Activated CD4-positive, alpha-beta T cell treated with anti-CD3 and anti-CD28 coated beads, Interleukin-10, Interleukin-2, amounts not matched to agents 100 ng/mL and 50 ng/mL, durations not matched to agents 16 hours and 8 hours (primary cell): ENCODE measurements around the gene KRT35.
A peak's percentile ranks its signal among the peaks of the same experiment; 100 is the strongest.

Source experiments
- DNase-seq: peaks from one replicate; pipeline ENCODE4 v3.0.0-alpha.2; 2020

The KRT35 gene

DNA sequence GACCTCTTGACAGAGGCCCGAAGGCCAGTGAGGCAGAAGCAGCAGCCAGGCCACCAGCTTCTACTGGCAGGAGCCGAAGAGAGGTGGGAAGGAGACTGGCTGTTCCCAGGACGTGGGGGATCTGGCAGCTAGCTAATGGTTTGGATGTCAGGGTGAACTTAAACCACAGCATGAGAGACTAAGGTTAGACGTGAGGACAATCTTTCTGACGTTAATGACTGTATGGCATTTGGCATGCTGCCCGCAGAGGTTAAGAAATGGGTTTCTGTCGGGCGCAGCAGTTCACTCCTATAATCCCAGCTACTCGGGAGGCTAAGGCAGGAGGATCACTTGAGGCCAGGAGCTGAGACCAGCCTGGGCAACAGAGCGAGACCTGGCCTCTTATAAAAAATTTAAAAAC, 30.8 kb upstream of the KRT35 start:
- DNase-seq, result no peak

- no peak for DNase-seq
Measured at GRCh38 chr17:41511116-41511515, 30.2 kb upstream of the KRT35 start.

- no peak for DNase-seq
Measured at GRCh38 chr17:41510251-41511065, 29.5 kb upstream of the KRT35 start.

DNA sequence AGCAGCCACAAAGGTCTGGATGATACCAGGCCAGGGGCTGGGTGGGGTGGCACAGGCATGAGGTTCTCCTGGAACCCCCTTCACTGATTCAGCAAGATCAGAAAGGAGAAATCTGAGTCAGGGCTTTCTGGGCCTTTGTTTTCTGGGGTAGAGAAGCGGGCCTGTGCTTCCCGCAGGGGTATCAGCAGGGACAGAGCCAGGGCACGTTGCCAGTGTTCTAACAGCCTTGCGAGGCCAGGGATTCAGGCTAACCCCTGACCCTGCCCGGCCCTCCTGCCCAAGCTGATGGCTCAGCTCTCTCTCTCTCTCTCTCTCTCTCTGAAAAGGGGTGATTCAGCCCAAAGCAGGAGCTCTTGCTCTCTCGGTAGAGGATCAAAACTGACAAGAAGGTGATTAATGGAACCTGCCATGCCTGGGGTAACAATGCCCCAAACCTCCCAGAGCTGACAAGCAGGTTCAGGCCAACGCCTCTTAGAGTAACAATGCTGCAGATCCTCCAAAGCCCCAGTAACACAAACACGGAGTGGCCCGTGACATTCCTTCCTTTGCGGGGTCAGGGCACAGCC, 26.4 kb upstream of the KRT35 start:
- DNase-seq, result no peak

DNA sequence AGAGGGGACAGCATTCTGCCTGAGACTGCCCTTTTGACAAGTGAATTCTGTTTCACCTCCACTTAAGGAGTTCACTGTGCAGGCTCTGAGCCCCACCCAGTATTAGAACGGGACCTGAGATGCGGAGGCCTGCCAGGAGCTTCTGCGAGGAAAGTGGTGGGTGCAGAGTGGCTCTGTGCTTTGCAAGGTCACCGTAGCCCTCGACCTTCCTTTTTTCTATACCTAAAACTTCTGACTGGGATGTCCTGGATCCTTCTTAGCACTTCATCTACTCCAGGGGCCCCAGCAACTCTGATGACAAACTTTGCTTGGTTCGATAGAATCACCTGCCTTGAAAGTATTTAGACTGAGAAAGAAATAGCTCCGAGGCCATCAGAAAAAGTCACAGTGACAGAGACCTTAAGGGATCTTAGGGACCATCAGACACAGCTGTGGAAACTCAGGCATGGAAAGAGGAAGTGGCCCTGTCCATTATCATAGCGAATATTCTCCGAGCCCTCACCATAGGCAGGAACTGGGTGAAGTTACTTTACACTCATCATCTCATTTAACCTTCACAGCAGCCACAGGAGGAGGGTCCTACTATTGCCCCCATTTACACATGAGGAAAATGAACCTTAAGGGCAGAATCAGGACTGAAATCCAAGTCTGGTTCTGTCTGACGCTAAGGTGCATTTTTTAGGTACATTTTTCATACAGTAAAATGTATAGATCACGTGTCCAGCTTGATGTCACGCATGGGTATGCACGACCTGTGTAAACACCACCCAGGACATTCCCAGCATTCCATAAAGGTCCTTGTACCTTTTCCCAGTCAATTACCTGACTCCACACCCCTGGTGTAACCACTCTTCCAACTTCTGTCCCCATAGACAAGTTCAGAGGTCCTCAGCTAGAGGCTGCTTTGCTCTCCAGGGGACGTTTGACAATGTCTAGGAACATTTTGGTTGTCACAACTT, 25.1 kb upstream of the KRT35 start:
- no peak for DNase-seq

DNA sequence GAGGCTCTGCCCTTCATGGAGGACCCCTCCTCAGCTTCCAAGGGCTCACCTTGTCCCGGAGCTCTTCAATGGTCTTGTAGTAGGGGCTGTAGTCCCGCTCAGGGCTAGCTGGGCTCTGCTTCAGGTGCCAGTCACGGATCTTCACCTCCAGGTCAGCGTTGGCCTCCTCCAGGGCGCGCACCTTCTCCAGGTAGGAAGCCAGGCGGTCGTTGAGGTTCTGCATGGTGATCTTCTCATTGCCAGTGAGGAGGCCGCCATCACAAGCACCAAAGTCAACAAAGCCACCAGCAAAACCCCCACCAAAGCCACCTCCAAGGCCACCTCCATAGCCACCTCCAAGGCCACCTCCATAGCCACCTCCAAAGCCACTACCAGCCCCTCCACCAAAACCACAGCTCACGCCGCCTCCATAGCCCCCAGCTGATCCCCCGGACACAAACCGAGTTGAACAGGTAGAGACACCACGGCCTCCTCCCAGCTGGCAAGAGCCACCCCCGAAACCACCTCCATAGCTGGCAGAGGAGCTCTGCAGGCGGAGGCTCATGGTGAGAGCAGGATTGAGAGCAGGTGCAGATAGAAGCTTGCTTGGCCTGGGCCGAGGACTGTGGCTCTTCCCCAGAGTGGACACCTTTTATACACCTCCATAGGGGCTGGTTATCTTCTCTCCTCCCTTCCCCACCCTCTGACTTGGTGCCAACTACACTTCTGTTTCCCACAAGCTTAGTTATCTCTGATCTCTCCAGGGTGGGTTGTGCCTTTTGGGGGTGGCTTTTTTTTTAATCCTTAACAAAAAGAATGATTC, 24.3 kb upstream of the KRT35 start, which contains the start of gene KRT13:
TSS of gene KRT13 (minus strand) at position 606 of the 802 bp plus-strand sequence. CDS start at position 544, 62 bp downstream.
- no peak for DNase-seq

GRCh38 chr17:41504246-41504977, 23.5 kb upstream of the KRT35 start:
- no peak for DNase-seq

- DNase-seq, result no peak
Measured at GRCh38 chr17:41503202-41503601, 22.3 kb upstream of the KRT35 start.

DNA sequence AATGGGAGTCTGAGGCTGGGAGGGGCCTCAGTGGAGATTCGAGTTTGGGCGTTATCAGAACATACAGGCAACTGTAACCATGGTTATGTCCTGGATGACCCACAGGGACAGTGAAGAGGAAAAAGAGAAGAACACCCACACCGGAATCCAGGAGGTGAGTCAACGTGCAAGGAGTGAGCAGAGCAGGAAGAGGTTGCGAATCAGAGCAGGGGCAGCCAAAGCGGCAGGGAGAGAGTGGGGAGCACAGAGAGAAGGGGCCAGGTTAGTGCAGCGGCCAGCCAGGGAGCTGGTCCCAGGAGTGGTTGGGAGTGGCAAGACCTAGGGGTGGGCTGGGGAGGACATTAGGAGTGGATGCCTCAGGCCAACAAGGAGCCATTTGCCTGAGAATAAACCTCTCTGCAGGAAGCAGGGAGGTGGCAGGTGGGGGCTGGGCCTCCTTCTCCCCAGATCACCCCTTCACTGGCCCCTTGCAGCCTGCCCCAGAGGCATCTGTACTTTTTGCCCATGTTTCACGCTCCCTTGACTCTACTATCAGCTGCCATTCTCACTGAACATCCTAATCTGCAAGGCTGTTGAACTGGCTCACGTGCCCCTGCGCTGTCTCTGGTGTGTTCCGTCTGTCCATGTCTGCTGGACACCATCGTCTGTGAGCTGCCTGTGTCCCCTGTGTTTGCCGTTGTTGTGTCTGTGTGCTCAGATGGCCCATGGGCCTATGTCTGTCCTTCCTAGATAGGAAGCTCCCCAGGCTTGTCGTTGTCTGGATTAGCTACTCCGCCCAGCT, 19.4 kb upstream of the KRT35 start:
- peak; percentile 5 for DNase-seq

- no peak for DNase-seq
Measured at GRCh38 chr17:41499714-41500113, 18.8 kb upstream of the KRT35 start.

DNA sequence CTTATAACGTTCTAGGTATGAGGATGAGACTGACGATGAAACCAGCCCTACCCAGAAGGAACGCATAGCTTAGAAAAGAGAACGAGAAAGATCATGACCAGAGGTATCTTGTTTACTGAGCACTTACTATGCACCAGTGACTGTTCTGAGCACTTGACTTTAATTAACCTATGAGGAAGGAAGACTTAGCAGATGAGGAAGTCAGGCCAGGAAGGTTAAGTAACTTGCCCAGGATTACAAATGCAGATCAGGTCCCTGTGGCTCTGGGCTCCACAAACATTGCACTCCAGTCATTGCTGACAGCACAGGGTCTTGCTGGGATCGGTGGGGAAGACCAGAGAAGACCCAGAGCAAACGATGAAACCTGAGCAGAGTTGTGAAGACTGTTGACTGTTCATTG, 17.3 kb upstream of the KRT35 start:
- no peak for DNase-seq

DNA sequence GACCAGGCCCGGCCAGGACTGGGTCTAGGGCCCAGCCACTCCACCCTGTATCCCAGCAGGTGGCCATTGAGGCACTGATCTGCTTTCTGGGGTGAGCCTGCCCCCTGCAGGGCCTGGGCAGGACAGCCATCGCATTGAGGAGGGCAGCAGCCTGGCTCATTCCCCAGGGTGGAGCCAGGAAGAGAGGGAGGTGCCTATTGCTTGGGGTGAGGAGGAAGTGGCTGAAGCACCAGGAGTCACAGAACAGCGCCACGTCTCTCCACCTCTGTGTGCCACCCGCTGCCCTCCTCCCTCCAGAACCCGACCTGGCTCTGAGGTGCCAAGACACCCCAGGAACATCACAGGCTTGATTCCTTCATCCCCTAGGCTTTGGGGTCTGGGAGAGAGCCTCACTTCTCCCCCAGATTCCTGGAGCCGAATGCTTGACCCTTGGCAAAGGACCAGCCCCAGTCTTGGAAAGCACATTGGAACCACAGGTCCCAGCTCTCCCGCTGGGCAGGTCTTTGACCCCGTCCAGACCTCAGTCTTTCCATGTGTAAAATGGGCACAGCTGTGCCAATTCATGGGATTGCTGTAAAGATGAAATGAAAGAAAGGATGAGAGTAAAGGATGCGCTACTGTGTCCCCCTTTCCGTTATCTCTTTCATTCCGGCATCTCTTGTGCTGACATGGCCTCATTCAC, 16.0 kb upstream of the KRT35 start:
- peak; percentile 86 for DNase-seq

- no peak for DNase-seq
Measured at GRCh38 chr17:41494524-41494923, 13.6 kb upstream of the KRT35 start.

DNA sequence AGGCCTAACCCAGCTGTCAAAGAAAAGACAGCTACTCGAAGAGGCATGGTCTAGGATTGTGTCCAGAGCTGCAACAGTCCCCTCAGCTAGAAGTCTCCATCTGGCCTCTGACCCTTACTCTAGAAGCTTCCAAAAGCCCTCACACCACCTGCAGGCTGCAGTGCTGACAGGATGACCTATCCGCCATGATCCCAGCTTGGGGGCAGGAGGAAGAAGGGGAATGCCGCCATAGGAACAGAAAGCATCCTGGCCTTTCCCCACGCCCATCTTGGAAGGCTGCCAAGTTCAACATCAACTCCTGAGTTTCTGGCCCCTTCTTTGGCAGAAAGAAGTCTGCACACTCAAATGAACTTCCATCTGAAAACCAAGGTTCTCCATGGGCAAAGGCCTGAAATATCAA, 11.8 kb upstream of the KRT35 start:
- no peak for DNase-seq

DNA sequence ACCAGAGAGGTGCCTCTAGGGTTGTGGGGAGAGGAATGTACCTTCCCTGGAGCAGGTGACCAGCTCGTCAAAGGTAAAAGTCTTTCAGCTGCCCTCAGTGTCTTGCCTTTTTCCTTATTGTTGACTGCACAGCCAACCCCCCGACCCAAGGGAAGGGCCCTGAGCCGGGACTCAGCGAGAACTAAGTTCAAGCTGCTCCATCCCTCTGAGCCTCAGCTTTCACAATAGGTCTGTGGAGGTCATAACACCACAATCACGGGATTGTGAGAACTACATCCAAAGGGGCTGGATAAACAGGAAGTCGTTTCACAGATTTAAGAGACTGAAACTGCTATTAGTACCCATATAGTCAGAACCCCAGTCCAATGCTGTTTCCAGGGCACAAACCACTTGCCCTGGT, 11.4 kb upstream of the KRT35 start:
- no peak for DNase-seq

DNA sequence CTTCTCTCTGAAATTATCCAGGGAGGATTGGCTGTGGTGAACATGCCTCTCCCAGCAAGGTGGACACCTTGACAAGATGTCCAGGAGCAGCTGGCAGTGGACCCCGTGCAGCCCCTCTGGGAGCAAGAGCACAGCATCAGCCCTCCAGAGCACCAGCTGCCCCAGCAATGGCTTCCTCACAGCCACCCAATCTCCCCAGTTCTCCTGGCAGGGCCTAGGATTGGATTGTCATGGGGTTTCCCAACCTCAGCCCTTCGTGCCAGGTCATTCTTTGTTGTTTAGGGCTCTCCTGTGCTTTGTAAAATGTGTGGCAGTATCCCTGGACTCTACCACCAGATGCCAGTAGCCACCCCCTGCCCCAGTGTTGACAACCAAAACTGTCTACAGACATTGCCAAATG, 10.5 kb upstream of the KRT35 start:
- DNase-seq, result no peak

- no peak for DNase-seq
Measured at GRCh38 chr17:41490000-41490990, 9.3 kb upstream of the KRT35 start.

GRCh38 chr17:41489531-41489930, 8.6 kb upstream of the KRT35 start, which contains the start of gene KRT36:
Gene KRT36, minus strand, starts transcription at chr17:41489910. Its CDS starts 46 bp downstream, at chr17:41489864.
- no peak for DNase-seq
